ENCODE results near the gene PLEKHA4. TPM values are rescaled to one million over a fixed set of nuclear protein-coding genes. Genes with fewer than 3 reads are reported as not detected.
A peak's percentile ranks its signal among the peaks of the same experiment; 100 is the strongest.

PLEKHA4 gene
- total and polyA plus RNA-seq, 9 of the 15 experiments (the other 6 are each of a cell fraction or from before 2014, with no cell fraction given) = 0.07 to 30.8 (median 11.4) TPM

GRCh38 chr19:48802623-48803022 is 65.8 kb downstream of the PLEKHA4 start (continued):
- no peak for TF ChIP-seq DIDO1 (tag; IDR thresholded peaks at IDR 0.05; ENCODE audit: low read depth)
- no peak for TF ChIP-seq HDGF (IDR thresholded peaks at IDR 0.05)
- no peak for TF ChIP-seq BRD9 (IDR thresholded peaks at IDR 0.05; ENCODE audit: low read depth, partially characterized antibody)
- no peak for TF ChIP-seq KAT7 (CRISPR knock-in tag; IDR thresholded peaks at IDR 0.05; ENCODE audit: borderline replicate concordance)

- Histone ChIP-seq H3K4me3 (no peak overlapping the region), H4K20me1 (replicated peaks; ENCODE audit: control insufficient read depth, insufficient read depth, low read length) (no peaks in the 10 kb centered on the region), H2AFZ (ENCODE audit: low read depth, low read length) (no peak overlapping the region), H3K79me2 (ENCODE audit: control insufficient read depth, insufficient read depth, low read length) (no peaks in the 10 kb centered on the region; the same call in 2 of the 3 replicates), H3K27me3 (ENCODE audit: control insufficient read depth in 2 of 2, insufficient read depth in 2 of 2, low read length in 2 of 2) (no peaks in the 10 kb centered on the region), H3K9me1 (ENCODE audit: control insufficient read depth, insufficient read depth, low read length) (no peaks in the 10 kb centered on the region), H3K9ac (ENCODE audit: insufficient read depth in 1 of 2, low read depth in 2 of 2, low read length in 2 of 2) (no peak overlapping the region), H3K27ac (ENCODE audit: extremely low read depth, low read depth, low read length) (no peak overlapping the region; the same call in 2 of the 3 replicates), H3K36me3 (ENCODE audit: control insufficient read depth, insufficient read depth, low read length) (peaks cover 19% of the 10 kb centered on the region; the same call in 1 of the 3 replicates), H3K9me3 (replicated peaks; ENCODE audit: control insufficient read depth, insufficient read depth, low read depth, low read length) (no peaks in the 10 kb centered on the region), H3K4me1 (replicated peaks in 1 of 2; ENCODE audit: control insufficient read depth in 2 of 2, insufficient read depth in 2 of 2, low read length in 2 of 2) (peaks cover 3 to 21% of the 10 kb centered on the region in 2 experiments; a peak in 4 of 5 replicates), H3K4me2 (ENCODE audit: insufficient read depth, low read length) (no peak overlapping the region)
- no TSS peak for BruUV-seq (replicated peaks)
- TF ChIP-seq ZNF583 (CRISPR knock-in tag; IDR thresholded peaks at IDR 0.05) = no peak
- no peak for TF ChIP-seq E2F8 (IDR thresholded peaks at IDR 0.05; ENCODE audit: low read depth, partially characterized antibody)
- TF ChIP-seq USF2 (CRISPR knock-in tag; IDR thresholded peaks at IDR 0.05) = no peak
- peak; percentile 44 for TF ChIP-seq RBFOX2 (IDR thresholded peaks at IDR 0.05; ENCODE audit: low read depth, low read length)
- TF ChIP-seq ZC3H8 (IDR thresholded peaks at IDR 0.05) = no peak
- TF ChIP-seq POLR2G (IDR thresholded peaks at IDR 0.05; ENCODE audit: low read depth, low read length) = peak; percentile 44
- no peak for TF ChIP-seq HNRNPK (IDR thresholded peaks at IDR 0.05; ENCODE audit: low read depth, low read length, poor library complexity, severe bottlenecking)
- peak; percentile 32; the same call in 1 of the 2 replicates for TF ChIP-seq ATF3 (IDR thresholded peaks at IDR 0.05)
- no peak for TF ChIP-seq ATF3 (CRISPR knock-in tag; conservative IDR thresholded peaks at IDR 0.05)
- no peak for TF ChIP-seq MED1 (CRISPR knock-in tag; IDR thresholded peaks at IDR 0.05; ENCODE audit: borderline replicate concordance)
- FAIRE-seq (no peak), DNase-seq (ENCODE audit: extremely low read depth in 1 of 4, low spot score in 3 of 4) (no peak), ATAC-seq (no peak)
- WGBS (ENCODE audit: insufficient coverage, low coverage, missing lambda C conversion rate) = 95% methylated on average over 24 of the region's 44 CpGs
- CTCF ChIA-PET (ENCODE audit: low intra/inter-chr PET ratio) = no interaction called here
- intact Hi-C loops (cut with micrococcal nuclease) = no loop called here
- POLR2A ChIA-PET = interaction anchor here (0.9 to 1.6 kb wide), 3 partner anchors 7 to 72 kb away, joined by 3 to 5 read pairs (median 3); partner anchors contain the start of gene PPP1R15A
- in situ Hi-C loops (cut with MboI) = loop anchor here (10.0 kb wide), 1 partner anchor 425 kb away; no protein-coding TSS in a partner anchor
These were observed 68.8 kb downstream of the PLEKHA4 start for GRCh38 chr19:48799358-48800300.
